ENCODE results near the gene ITGAD. TPM values are rescaled to one million over a fixed set of nuclear protein-coding genes. Genes with fewer than 3 reads are reported as not detected.

The ITGAD gene
- total and polyA plus RNA-seq, 2 donors (not counting 3 experiments of a cell fraction or from before 2014, with no cell fraction given), result not detected

GRCh38 chr16:31470615-31471014 is 77.5 kb downstream of the ITGAD start:
- Histone ChIP-seq H2AFZ (ENCODE audit: low read depth, low read length) (no peak overlapping the region), H3K4me2 (ENCODE audit: insufficient read depth, low read length) (no peak overlapping the region), H3K9ac (replicated peaks; ENCODE audit: extremely low read depth, insufficient read depth, low read length) (no peak overlapping the region), H3K4me3 (replicated peaks in 1 of 3; ENCODE audit: insufficient read depth in 1 of 3, low read depth in 1 of 3, low read length in 3 of 3) (no peak overlapping the region), H3K36me3 (ENCODE audit: control insufficient read depth in 2 of 2, extremely low read depth in 1 of 2, insufficient read depth in 2 of 2, low read length in 2 of 2) (peaks cover 19 to 20% of the 10 kb centered on the region in 2 experiments), H4K20me1 (replicated peaks; ENCODE audit: control insufficient read depth, extremely low read depth, insufficient read depth, low read length) (no peaks in the 10 kb centered on the region), H3K9me3 (replicated peaks; ENCODE audit: control insufficient read depth, insufficient read depth, low read length) (no peaks in the 10 kb centered on the region), H3K27me3 (ENCODE audit: control insufficient read depth in 2 of 2, insufficient read depth in 2 of 2, low read length in 2 of 2) (no peaks in the 10 kb centered on the region), H3K79me2 (ENCODE audit: control insufficient read depth, insufficient read depth, low read length) (peaks cover 31% of the 10 kb centered on the region), H3K9me1 (replicated peaks; ENCODE audit: control insufficient read depth, extremely low read depth, insufficient read depth, low read length) (no peaks in the 10 kb centered on the region), H3K4me1 (ENCODE audit: control insufficient read depth, extremely low read depth, insufficient read depth, low read length) (peaks cover 14% of the 10 kb centered on the region), H3K27ac (ENCODE audit: insufficient read depth, low read depth, low read length) (no peak overlapping the region)
- ChIA-PET POLR2A (no interaction called here), CTCF (interaction anchor here (3.5 kb wide), 1 partner anchor 11 kb away, joined by 53 read pairs; the partner anchor contains the start of gene ARMC5)
- no TSS peak for BruUV-seq (replicated peaks)
- intact Hi-C loops (cut with micrococcal nuclease), result loop anchor here (5.0 kb wide), 2 partner anchors 242 to 397 kb away; a partner anchor contains a TSS
- DNase-seq (ENCODE audit: low read depth, low spot score), result no peak
- FAIRE-seq, result no peak
- dilution Hi-C loops (cut with MboI; ENCODE audit: extremely low pct_ligation_motif_present, low sequenced_read_pairs), result no loop called here
- TF ChIP-seq GATA2 (IDR thresholded peaks at IDR 0.05; ENCODE audit: insufficient read depth, insufficient read length, low read depth, low read length), result no peak
- no peak for TF ChIP-seq EZH2 (IDR thresholded peaks at IDR 0.05; ENCODE audit: borderline replicate concordance, low read depth, low read length, severe bottlenecking)
- TF ChIP-seq JUN (IDR thresholded peaks at IDR 0.05; ENCODE audit: borderline replicate concordance, insufficient read depth, insufficient read length, low read depth), result no peak

DNA sequence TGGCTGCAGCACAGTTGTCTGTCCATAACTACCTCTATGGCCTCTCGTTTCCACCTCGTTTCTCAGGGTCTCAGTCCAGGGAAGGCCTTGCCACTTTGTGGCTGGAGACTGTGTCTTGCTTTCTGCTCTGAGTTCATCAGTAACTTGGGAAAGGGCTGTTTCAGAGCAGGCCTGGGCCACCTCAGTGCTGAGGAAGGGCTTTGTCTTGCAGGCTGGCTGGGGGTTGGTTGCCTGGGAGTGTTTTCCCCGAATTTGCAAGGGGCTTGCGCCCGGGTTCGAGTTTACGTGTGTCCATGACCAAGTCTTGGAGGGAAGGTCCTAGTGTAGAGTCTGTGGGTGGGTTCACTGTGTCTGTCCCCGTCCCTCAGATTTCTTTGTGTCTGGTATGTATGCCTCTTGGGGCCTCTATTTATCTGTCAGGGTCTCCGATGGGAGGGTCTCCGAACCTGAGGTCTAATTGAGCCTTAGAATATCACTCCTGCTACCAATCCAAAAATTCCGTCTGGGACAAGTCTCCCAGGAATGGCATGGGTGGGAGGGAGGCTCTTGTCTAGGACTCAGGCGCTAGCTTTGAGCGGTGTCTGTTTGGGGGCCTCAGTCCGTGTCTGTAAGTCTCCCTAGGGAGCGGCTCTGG is 78.2 kb downstream of the ITGAD start:
- peaks cover 13 to 20% of the 10 kb centered on the region in 2 experiments for H3K36me3 ChIP-seq (ENCODE audit: control insufficient read depth in 2 of 2, extremely low read depth in 1 of 2, insufficient read depth in 2 of 2, low read length in 2 of 2)
- TSS peak; percentile 86 for BruUV-seq (replicated peaks)
- ChIA-PET POLR2A (interaction anchor here (0.8 to 1.5 kb wide), 3 partner anchors 12 to 291 kb away, joined by 3 to 6 read pairs (median 3); partner anchors contain the start of gene ARMC5), CTCF (interaction anchor here (3.5 kb wide), 1 partner anchor 12 kb away, joined by 53 read pairs; the partner anchor contains the start of gene ARMC5)
- no peaks in the 10 kb centered on the region for H4K20me1 ChIP-seq (replicated peaks; ENCODE audit: control insufficient read depth, extremely low read depth, insufficient read depth, low read length)
- TF ChIP-seq JUN (IDR thresholded peaks at IDR 0.05; ENCODE audit: borderline replicate concordance, insufficient read depth, insufficient read length, low read depth) (no peak), FOS (IDR thresholded peaks at IDR 0.05; ENCODE audit: borderline replicate concordance, insufficient read depth, low read length) (no peak)
- peak overlapping the region; percentile 59 for H3K27ac ChIP-seq (ENCODE audit: insufficient read depth, low read depth, low read length)
- dilution Hi-C loops (cut with MboI; ENCODE audit: extremely low pct_ligation_motif_present, low sequenced_read_pairs) (no loop called here), intact Hi-C loops (cut with micrococcal nuclease) (loop anchor here (5.0 kb wide), 2 partner anchors 241 to 396 kb away; a partner anchor contains a TSS)
- peaks cover 31% of the 10 kb centered on the region for H3K79me2 ChIP-seq (ENCODE audit: control insufficient read depth, insufficient read depth, low read length)
- no peaks in the 10 kb centered on the region for H3K9me1 ChIP-seq (replicated peaks; ENCODE audit: control insufficient read depth, extremely low read depth, insufficient read depth, low read length)
- FAIRE-seq (peak; percentile 60), DNase-seq (ENCODE audit: low read depth, low spot score) (no peak)
- H3K4me1 ChIP-seq (ENCODE audit: control insufficient read depth, extremely low read depth, insufficient read depth, low read length), result peaks cover 14% of the 10 kb centered on the region
- peak overlapping the region; percentile 93 for H3K4me2 ChIP-seq (ENCODE audit: insufficient read depth, low read length)
- H3K27me3 ChIP-seq (ENCODE audit: control insufficient read depth in 2 of 2, insufficient read depth in 2 of 2, low read length in 2 of 2), result no peaks in the 10 kb centered on the region
- H3K4me3 ChIP-seq (replicated peaks in 1 of 3; ENCODE audit: insufficient read depth in 1 of 3, low read depth in 1 of 3, low read length in 3 of 3), result peak overlapping the region; percentile 34 to 82 (median 56)
- H3K9ac ChIP-seq (replicated peaks; ENCODE audit: extremely low read depth, insufficient read depth, low read length), result peak overlapping the region; percentile 89
- H3K9me3 ChIP-seq (replicated peaks; ENCODE audit: control insufficient read depth, insufficient read depth, low read length), result no peaks in the 10 kb centered on the region
- H2AFZ ChIP-seq (ENCODE audit: low read depth, low read length), result peak overlapping the region; percentile 75

Data from endothelial cell of umbilical vein (primary cell).